Thyroid gland (tissue), 4 donors: ENCODE measurements around the gene PNPLA3. TPM values are rescaled to one million over a fixed set of nuclear protein-coding genes. Genes with fewer than 3 reads are reported as not detected.

ENCODE experiments used
- DNase-seq, 2 donors: peaks; one replicate each; pipeline ENCODE4 v3.0.0-alpha.2; 2019
- H3K27ac ChIP-seq, 3 donors: fragments of 200-600 bp; sonication (generic); 1 replicate in 2 of 3; 2 replicates in 1 of 3; pipeline ENCODE4 v1.5.1; 2016 to 2019; ENCODE audit warnings: mild to moderate bottlenecking in 1 of 3, moderate library complexity in 1 of 3
- H3K27me3 ChIP-seq: fragments of 200-600 bp; sonication (generic); one replicate; pipeline ENCODE4 v1.5.1; 2019
- H3K36me3 ChIP-seq, 2 donors: fragments of 200-600 bp; sonication (generic); one replicate each; pipeline ENCODE4 v1.5.1; 2016 to 2019
- H3K4me1 ChIP-seq, 2 donors: fragments of 200-600 bp; sonication (generic); one replicate each; pipeline ENCODE4 v1.5.1; 2017 to 2019
- H3K4me3 ChIP-seq, 3 donors: fragments of 200-600 bp; sonication (generic); replicated peaks in 1 of 3; 1 replicate in 2 of 3; 2 replicates in 1 of 3; pipeline ENCODE4 v1.5.1; 2016; ENCODE audit warnings: mild to moderate bottlenecking in 1 of 3
- H3K9me3 ChIP-seq: fragments of 200-600 bp; sonication (generic); one replicate; pipeline ENCODE4 v1.5.1; 2017
- CTCF ChIP-seq, 6 experiments: fragments of 200-600 bp in 3 of 6; fragments of 450-650 bp in 3 of 6; sonication (generic) in 3 of 6; IDR thresholded peaks; one replicate each; pipeline ENCODE4 v1.5.1; 2016 to 2019; ENCODE audit warnings: antibody characterized with exemption in 6 of 6, mild to moderate bottlenecking in 2 of 6, inconsistent platforms in 1 of 6, moderate library complexity in 1 of 6
- POLR2A ChIP-seq, 2 donors: fragments of 450-650 bp; IDR thresholded peaks; one replicate each; pipeline ENCODE4 v1.6.1; 2017; ENCODE audit warnings: antibody characterized with exemption in 2 of 2, mild to moderate bottlenecking in 2 of 2, moderate library complexity in 1 of 2
- WGBS, 2 donors: methylation state at CpG; one replicate each; pipeline ENCODE4 v1.1.5; 2017; 5-methylcytosine and 5-hydroxymethylcytosine counted together
- intact Hi-C: fragments of 100-400 bp; cut with DNase I; formaldehyde crosslinking; loops from one replicate; pipeline ENCODE4 v1.15.1; 2023
- total RNA-seq, 4 donors: library from RNA; depleted of rRNA; stranded (reverse); fragments of >200 nt; gene quantifications; one replicate each; pipeline ENCODE4 v1.2.3, GENCODE V29; 2016

Gene PNPLA3
- total RNA-seq, 4 donors from 2014 or later = 0.11 to 0.13 TPM; not detected in 2

- peak in 1 of 2 donors; percentile 14 for DNase-seq
- no peak overlapping the region for H3K4me3 ChIP-seq
- H3K9me3 ChIP-seq = no peaks in the 10 kb centered on the region
- H3K36me3 ChIP-seq = peaks cover 17 to 49% of the 10 kb centered on the region in 2 donors
- H3K27me3 ChIP-seq = no peaks in the 10 kb centered on the region
- no peaks in the 10 kb centered on the region for H3K4me1 ChIP-seq
- no peak for TF ChIP-seq POLR2A (IDR thresholded peaks at IDR 0.05)
- no peak for TF ChIP-seq CTCF (IDR thresholded peaks at IDR 0.05)
- H3K27ac ChIP-seq = no peak overlapping the region
- intact Hi-C loops = loop anchor here (5.0 kb wide), 1 partner anchor 635 kb away; no protein-coding TSS in a partner anchor
- WGBS, 2 donors = 79 to 88% methylated on average over 10 to 14 of the region's 16 CpGs
Measured at GRCh38 chr22:43992331-43992821, 68.8 kb downstream of the PNPLA3 start.

- Histone ChIP-seq H3K27ac (no peak overlapping the region), H3K4me3 (no peak overlapping the region), H3K9me3 (no peaks in the 10 kb centered on the region), H3K36me3 (peaks cover 25 to 51% of the 10 kb centered on the region in 2 donors), H3K27me3 (no peaks in the 10 kb centered on the region), H3K4me1 (no peaks in the 10 kb centered on the region)
- peak; percentile 49 to 51 for DNase-seq
- 42 to 53% methylated on average over 12 to 18 of the region's 20 CpGs for WGBS, 2 donors
- TF ChIP-seq POLR2A (IDR thresholded peaks at IDR 0.05) = no peak
- peak; percentile 73 to 95 (median 84) for TF ChIP-seq CTCF (IDR thresholded peaks at IDR 0.05)
- intact Hi-C loops = loop anchor here (5.0 kb wide), 1 partner anchor 634 kb away; no protein-coding TSS in a partner anchor
Measured at GRCh38 chr22:43993072-43993760, 69.6 kb downstream of the PNPLA3 start.

GRCh38 chr22:43994006-43994405, 70.4 kb downstream of the PNPLA3 start:
- no peak overlapping the region for H3K4me3 ChIP-seq
- no peak for TF ChIP-seq CTCF (IDR thresholded peaks at IDR 0.05)
- no peak for TF ChIP-seq POLR2A (IDR thresholded peaks at IDR 0.05)
- H3K9me3 ChIP-seq = no peaks in the 10 kb centered on the region
- no peak overlapping the region for H3K27ac ChIP-seq
- no peaks in the 10 kb centered on the region for H3K27me3 ChIP-seq
- peaks cover 28 to 48% of the 10 kb centered on the region in 2 donors for H3K36me3 ChIP-seq
- intact Hi-C loops = loop anchor here (5.0 kb wide), 1 partner anchor 633 kb away; no protein-coding TSS in a partner anchor
- WGBS, 2 donors = 91 to 98% methylated on average over 10 to 11 of the region's 11 CpGs
- DNase-seq = no peak
- no peaks in the 10 kb centered on the region for H3K4me1 ChIP-seq

GRCh38 chr22:43994416-43994815, 70.8 kb downstream of the PNPLA3 start:
- Histone ChIP-seq H3K4me1 (no peaks in the 10 kb centered on the region), H3K36me3 (peaks cover 28 to 44% of the 10 kb centered on the region in 2 donors), H3K4me3 (no peak overlapping the region), H3K27ac (no peak overlapping the region), H3K9me3 (no peaks in the 10 kb centered on the region), H3K27me3 (no peaks in the 10 kb centered on the region)
- intact Hi-C loops = loop anchor here (5.0 kb wide), 1 partner anchor 633 kb away; no protein-coding TSS in a partner anchor
- TF ChIP-seq CTCF (IDR thresholded peaks at IDR 0.05) (no peak), POLR2A (IDR thresholded peaks at IDR 0.05) (no peak)
- DNase-seq = no peak
- 78 to 93% methylated on average over 7 to 9 of the region's 9 CpGs for WGBS, 2 donors
